IPS DF 6.9 (cell line): ENCODE results near the gene DTYMK.

Source experiments
- DNase-seq: peaks from one replicate; pipeline ENCODE4 v3.0.0-alpha.2; 2013; ENCODE audit warnings: low read depth, low spot score
- H3K27ac ChIP-seq: one replicate; pipeline ENCODE4 v1.5.1; 2013; ENCODE audit warnings: low read length, control low read depth
- H3K27me3 ChIP-seq: 2 replicates; pipeline ENCODE4 v1.6.1; 2013; ENCODE audit warnings: mild to moderate bottlenecking, low read length; ENCODE audit not compliant: control insufficient read depth, insufficient read depth
- H3K36me3 ChIP-seq: 2 replicates; pipeline ENCODE4 v1.6.1; 2013; ENCODE audit warnings: low read length; ENCODE audit not compliant: control insufficient read depth, insufficient read depth
- H3K4me1 ChIP-seq: 2 replicates; pipeline ENCODE4 v1.6.1; 2013; ENCODE audit warnings: low read length; ENCODE audit not compliant: control insufficient read depth, insufficient read depth
- H3K4me3 ChIP-seq: 2 replicates; pipeline ENCODE4 v1.5.1; 2013; ENCODE audit warnings: mild to moderate bottlenecking, low read length
- H3K9me3 ChIP-seq: 2 replicates; pipeline ENCODE4 v1.6.1; 2013; ENCODE audit warnings: low read length, inconsistent platforms; ENCODE audit not compliant: control insufficient read depth, insufficient read depth
- WGBS: extraction: QIAGEN DNeasy Blood & Tissue Kit; methylation state at CpG from one replicate; pipeline ENCODE4 v1.1.7; 2013; ENCODE audit warnings: mixed read lengths, missing lambda C conversion rate; ENCODE audit not compliant: insufficient read length, insufficient coverage; 5-methylcytosine and 5-hydroxymethylcytosine counted together

The DTYMK gene

GRCh38 chr2:241637018-241637794, 49.4 kb downstream of the DTYMK start, which contains the start of the genes ATG4B and THAP4:
ATG4B (plus strand) TSS chr2:241637693; CDS start chr2:241637715, 22 bp downstream.
THAP4 (minus strand) TSS chr2:241637158; CDS start chr2:241637017, 141 bp downstream.
- H3K4me1 ChIP-seq: 0 out of 2 replicates have a peak, but pooled peaks cover 1% of the 10 kb centered on the region
- peaks cover 13% of the 10 kb centered on the region for H3K36me3 ChIP-seq
- no peaks in the 10 kb centered on the region for H3K9me3 ChIP-seq
- DNase-seq: peak; percentile 63
- peak within 1 kb of the TSS; percentile 98 for H3K4me3 ChIP-seq
- H3K27me3 ChIP-seq: no peaks in the 10 kb centered on the region
- no CpG with 5 or more reads among the region's 123 CpGs for WGBS
- no peak within 1 kb of the TSS for H3K27ac ChIP-seq

DNA sequence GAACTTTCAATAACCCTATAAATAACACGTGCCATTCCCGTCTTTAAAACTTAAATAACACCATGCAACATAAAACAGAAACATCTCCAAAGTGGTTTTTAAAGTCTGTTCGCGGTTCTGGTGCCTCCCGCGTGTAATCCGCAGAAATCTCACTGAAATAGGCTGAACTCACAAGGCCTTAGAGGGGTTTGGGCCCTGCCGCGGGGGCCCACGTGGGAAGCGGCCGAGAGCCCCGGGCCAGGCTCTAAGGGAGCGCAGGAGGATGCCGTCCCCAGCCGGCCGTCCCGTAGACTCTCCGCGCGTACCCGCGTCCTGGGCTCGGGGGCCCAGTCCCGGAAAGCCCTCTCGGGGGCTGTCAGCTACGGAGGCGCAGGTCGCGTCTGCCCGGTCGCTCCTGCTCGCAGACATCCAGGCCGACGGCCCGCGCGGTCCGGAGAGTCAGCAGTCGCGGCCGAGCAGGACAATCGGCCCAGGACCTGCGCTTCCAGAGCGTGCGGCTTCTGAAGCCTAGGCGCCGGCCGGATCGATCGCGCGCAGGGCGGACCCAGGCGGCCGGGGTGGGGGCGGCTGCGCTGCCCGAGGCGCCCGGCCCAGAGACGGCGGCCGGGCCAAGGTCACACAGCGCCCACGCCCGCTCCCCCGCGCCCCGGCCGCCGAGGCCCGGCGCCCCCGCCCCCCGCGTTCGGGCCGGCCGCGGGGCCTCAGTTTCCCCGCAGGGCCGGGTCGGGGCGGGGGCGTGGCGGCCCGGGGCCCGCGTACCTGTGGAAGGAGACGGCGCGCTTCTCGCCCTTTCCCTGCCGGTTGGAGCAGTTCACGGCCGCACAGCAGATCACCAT, 50.2 kb downstream of the DTYMK start:
- Histone ChIP-seq H3K9me3 (no peaks in the 10 kb centered on the region), H3K36me3 (peaks cover 13% of the 10 kb centered on the region), H3K4me1 (0 out of 2 replicates have a peak, but pooled peaks cover 1% of the 10 kb centered on the region), H3K27me3 (no peaks in the 10 kb centered on the region), H3K27ac (no peak overlapping the region), H3K4me3 (peak overlapping the region; percentile 98)
- no peak for DNase-seq
- WGBS: no CpG with 5 or more reads among the region's 97 CpGs

DNA sequence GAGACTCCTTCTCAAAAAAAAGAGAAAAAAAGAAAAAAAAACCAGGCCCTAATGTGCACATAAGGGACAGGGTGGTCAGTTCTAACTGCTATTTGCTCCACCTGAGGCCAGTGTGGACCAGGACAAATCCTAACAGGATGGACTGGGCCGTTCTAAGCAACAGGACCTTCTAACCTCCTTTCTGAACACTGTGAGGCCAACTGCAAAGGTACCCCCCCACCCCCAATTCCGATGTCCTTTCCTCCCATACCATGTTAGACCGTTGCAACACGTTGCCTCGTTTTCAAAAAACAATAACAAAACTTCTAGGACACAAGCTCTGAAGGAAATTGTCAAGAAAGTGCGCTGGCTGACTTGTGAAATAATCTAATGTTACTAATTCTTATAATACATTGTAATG, 50.9 kb downstream of the DTYMK start:
- Histone ChIP-seq H3K4me3 (peak overlapping the region; percentile 98; the same call in 1 of the 2 replicates), H3K27ac (no peak overlapping the region), H3K36me3 (peaks cover 13% of the 10 kb centered on the region), H3K9me3 (no peaks in the 10 kb centered on the region), H3K4me1 (0 out of 2 replicates have a peak, but pooled peaks cover 1% of the 10 kb centered on the region), H3K27me3 (no peaks in the 10 kb centered on the region)
- no CpG with 5 or more reads among the region's 6 CpGs for WGBS
- DNase-seq: no peak

GRCh38 chr2:241633561-241633960, 53.1 kb downstream of the DTYMK start:
- Histone ChIP-seq H3K36me3 (peaks cover 13% of the 10 kb centered on the region), H3K4me1 (no peaks in the 10 kb centered on the region), H3K9me3 (no peaks in the 10 kb centered on the region), H3K27ac (no peak overlapping the region), H3K4me3 (no peak overlapping the region), H3K27me3 (no peaks in the 10 kb centered on the region)
- DNase-seq: no peak
- WGBS: no CpG with 5 or more reads among the region's 17 CpGs

DNA sequence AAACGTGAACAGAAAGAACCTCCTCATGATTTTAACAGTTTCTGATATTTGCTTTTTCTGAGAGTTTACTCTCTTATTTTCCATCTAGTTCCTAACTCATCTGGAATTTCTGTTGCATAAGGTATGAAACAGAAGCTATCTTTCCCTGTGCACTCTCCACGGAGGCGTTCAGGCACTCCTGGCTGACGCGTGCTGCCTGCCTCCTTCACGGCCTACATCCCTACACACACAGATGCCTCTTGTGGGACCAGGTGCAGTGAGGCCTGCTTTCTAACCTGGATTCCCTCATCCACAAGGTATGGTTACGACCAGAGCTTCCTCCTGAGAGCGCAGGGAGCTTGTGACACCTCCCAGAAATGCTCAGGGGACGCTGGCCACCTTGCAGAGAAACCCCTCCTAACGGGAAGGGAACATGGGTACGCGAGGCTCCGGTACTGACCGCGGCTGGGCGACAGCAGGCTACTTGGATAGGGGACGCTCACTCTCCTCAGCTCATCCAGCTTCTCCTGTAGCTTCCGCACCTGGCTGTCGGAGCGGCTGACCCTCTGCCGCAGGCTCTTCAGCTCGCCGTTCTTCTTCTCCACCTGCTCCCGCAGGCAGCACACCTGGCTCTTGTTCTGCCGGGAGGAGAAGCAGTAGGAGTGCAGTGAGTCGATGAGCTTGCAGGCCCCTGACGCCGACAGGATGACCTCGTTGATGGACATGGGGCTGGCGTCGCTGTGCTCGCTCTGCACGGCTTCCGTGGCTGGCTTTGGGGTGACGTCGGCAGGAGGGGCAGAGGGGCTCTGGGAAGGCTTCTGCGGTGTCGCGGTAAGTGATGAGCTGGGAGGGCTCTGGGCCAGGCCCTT, 53.9 kb downstream of the DTYMK start:
- no peak overlapping the region for H3K27ac ChIP-seq
- no peak for DNase-seq
- H3K36me3 ChIP-seq: peaks cover 13% of the 10 kb centered on the region
- WGBS: no CpG with 5 or more reads among the region's 39 CpGs
- no peak overlapping the region for H3K4me3 ChIP-seq
- no peaks in the 10 kb centered on the region for H3K27me3 ChIP-seq
- H3K4me1 ChIP-seq: no peaks in the 10 kb centered on the region
- no peaks in the 10 kb centered on the region for H3K9me3 ChIP-seq

GRCh38 chr2:241629762-241630435, 56.7 kb downstream of the DTYMK start:
- Histone ChIP-seq H3K27ac (no peak overlapping the region), H3K36me3 (peaks cover 13% of the 10 kb centered on the region), H3K4me3 (no peak overlapping the region), H3K27me3 (no peaks in the 10 kb centered on the region), H3K4me1 (no peaks in the 10 kb centered on the region), H3K9me3 (no peaks in the 10 kb centered on the region)
- WGBS: no CpG with 5 or more reads among the region's 11 CpGs
- DNase-seq: no peak

DNA sequence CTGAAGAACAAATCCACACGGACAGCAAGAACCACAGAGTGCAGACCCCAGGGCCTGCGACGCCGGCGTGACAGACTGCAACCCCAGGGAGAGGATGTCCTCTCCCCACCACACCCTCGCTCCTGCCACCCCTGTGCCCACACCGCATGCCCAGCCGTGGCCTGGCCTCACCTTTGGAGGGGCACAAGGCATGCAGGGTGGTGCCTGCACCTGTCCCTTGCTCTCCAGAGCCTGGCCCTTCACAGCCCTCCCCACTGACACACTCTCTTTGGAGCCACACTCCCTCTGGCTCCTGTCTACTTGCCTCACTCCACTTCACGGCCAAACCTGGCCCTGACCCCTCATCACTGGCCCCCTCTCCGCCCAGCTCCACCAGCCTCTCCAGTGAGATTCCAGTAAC, 58.9 kb downstream of the DTYMK start:
- peaks cover 3% of the 10 kb centered on the region for H3K36me3 ChIP-seq
- H3K9me3 ChIP-seq: no peaks in the 10 kb centered on the region
- no peak overlapping the region for H3K27ac ChIP-seq
- no CpG with 5 or more reads among the region's 10 CpGs for WGBS
- no peak for DNase-seq
- H3K4me3 ChIP-seq: no peak overlapping the region
- no peaks in the 10 kb centered on the region for H3K4me1 ChIP-seq
- H3K27me3 ChIP-seq: no peaks in the 10 kb centered on the region
